IMR-90 (cell line): ENCODE measurements around the gene CFAP91. TPM values are rescaled to one million over a fixed set of nuclear protein-coding genes. Genes with fewer than 3 reads are reported as not detected.
A peak's percentile ranks its signal among the peaks of the same experiment; 100 is the strongest.

Experiments
- ATAC-seq: fragments of 200-7000 bp; cut with Tn5 transposase; 2 replicates; pipeline ENCODE4 v1.9.1; 2020; ENCODE audit warnings: low read depth, mild to moderate bottlenecking, moderate library complexity
- BruUV-seq: library from RNA; stranded (reverse); fragments of 400-500 nt; replicated peaks from 2 replicates; lab custom pipeline; 2021; lab: Mats Ljungman, UMichigan
- CTCF ChIA-PET: fragments of 300-600 bp; formaldehyde crosslinking; extraction: SDS; loops from one replicate; lab custom pipeline; 2021; ENCODE audit warnings: antibody characterized with exemption; lab: Yijun Ruan, JAX
- POLR2A ChIA-PET: fragments of 300-600 bp; sonication (Branson Sonifier 250); formaldehyde crosslinking; loops from one replicate; lab custom pipeline; 2022; ENCODE audit warnings: antibody characterized with exemption; ENCODE audit not compliant: unreplicated experiment; lab: Charles Lee
- DNase-seq: peaks from one replicate; pipeline ENCODE4 v3.0.0; 2013
- H2AFZ ChIP-seq: replicated peaks from 2 replicates; pipeline ENCODE3; 2013; ENCODE audit warnings: low read length, mild to moderate bottlenecking; ENCODE audit not compliant: poor library complexity
- H2AK5ac ChIP-seq: 2 replicates; pipeline ENCODE4 v1.6.1; 2013; ENCODE audit warnings: low read depth, low read length, inconsistent platforms
- H2AK9ac ChIP-seq: replicated peaks from 2 replicates; pipeline ENCODE3; 2013; ENCODE audit warnings: mild to moderate bottlenecking, low read depth, low read length, moderate library complexity; ENCODE audit not compliant: poor library complexity
- H2BK120ac ChIP-seq: 2 replicates; pipeline ENCODE4 v1.6.1; 2013; ENCODE audit warnings: low read depth, low read length, inconsistent platforms
- H2BK15ac ChIP-seq: 3 replicates; pipeline ENCODE4 v1.6.1; 2013; ENCODE audit warnings: low read depth, low read length, inconsistent platforms
- H2BK20ac ChIP-seq: 2 replicates; pipeline ENCODE4 v1.6.1; 2013; ENCODE audit warnings: low read depth, mild to moderate bottlenecking, inconsistent platforms, low read length, moderate library complexity
- H2BK5ac ChIP-seq: 2 replicates; pipeline ENCODE4 v1.6.1; 2013; ENCODE audit warnings: mild to moderate bottlenecking, low read depth, low read length, inconsistent platforms; ENCODE audit not compliant: poor library complexity, severe bottlenecking
- H3K14ac ChIP-seq: replicated peaks from 2 replicates; pipeline ENCODE4 v1.6.1; 2013; ENCODE audit warnings: low read depth, low read length, inconsistent platforms
- H3K18ac ChIP-seq: 2 replicates; pipeline ENCODE4 v1.6.1; 2013; ENCODE audit warnings: low read depth, low read length, control low read depth
- H3K23ac ChIP-seq: 2 replicates; pipeline ENCODE4 v1.6.1; 2013; ENCODE audit warnings: low read depth, low read length, inconsistent platforms
- H3K27ac ChIP-seq: 2 replicates; pipeline ENCODE4 v1.5.1; 2013; ENCODE audit warnings: mild to moderate bottlenecking, control low read depth, low read length; ENCODE audit not compliant: insufficient read depth
- H3K27me3 ChIP-seq: 2 replicates; pipeline ENCODE4 v1.6.1; 2013; ENCODE audit warnings: low read length; ENCODE audit not compliant: control insufficient read depth, insufficient read depth
- H3K36me3 ChIP-seq: 2 replicates; pipeline ENCODE4 v1.6.1; 2013; ENCODE audit warnings: low read length, mixed read lengths; ENCODE audit not compliant: control insufficient read depth, insufficient read depth
- H3K4ac ChIP-seq: 2 replicates; pipeline ENCODE4 v1.6.1; 2013; ENCODE audit warnings: low read depth, low read length, inconsistent platforms
- H3K4me1 ChIP-seq: 2 replicates; pipeline ENCODE4 v1.6.1; 2013; ENCODE audit warnings: low read length, mixed read lengths; ENCODE audit not compliant: control insufficient read depth, insufficient read depth
- H3K4me2 ChIP-seq: 2 replicates; pipeline ENCODE4 v1.6.1; 2013; ENCODE audit warnings: low read depth, mild to moderate bottlenecking, control low read depth, low read length, moderate library complexity
- H3K4me3 ChIP-seq: 2 replicates; pipeline ENCODE4 v1.5.1; 2013; ENCODE audit warnings: low read depth, mild to moderate bottlenecking, control low read depth, low read length, moderate library complexity; ENCODE audit not compliant: insufficient read depth
- H3K56ac ChIP-seq: 2 replicates; pipeline ENCODE4 v1.6.1; 2013; ENCODE audit warnings: low read length, inconsistent platforms; ENCODE audit not compliant: insufficient read depth; ENCODE audit errors: extremely low read depth
- H3K79me1 ChIP-seq, 2 experiments: 2 replicates each; pipeline ENCODE4 v1.6.1; 2013; ENCODE audit warnings: low read length in 2 of 2, inconsistent platforms in 1 of 2, low read depth in 1 of 2
- H3K9ac ChIP-seq: 2 replicates; pipeline ENCODE4 v1.6.1; 2013; ENCODE audit warnings: low read depth, low read length, control low read depth
- H3K9me1 ChIP-seq: 2 replicates; pipeline ENCODE4 v1.6.1; 2013; ENCODE audit warnings: low read length, inconsistent platforms; ENCODE audit not compliant: insufficient read depth
- H3K9me3 ChIP-seq: 2 replicates; pipeline ENCODE4 v1.6.1; 2013; ENCODE audit warnings: low read length; ENCODE audit not compliant: control insufficient read depth, insufficient read depth
- H4K20me1 ChIP-seq: 2 replicates; pipeline ENCODE4 v1.6.1; 2013; ENCODE audit warnings: low read length, inconsistent platforms; ENCODE audit not compliant: insufficient read depth
- H4K5ac ChIP-seq: 2 replicates; pipeline ENCODE4 v1.6.1; 2013; ENCODE audit warnings: mild to moderate bottlenecking, low read depth, low read length, control low read depth
- H4K8ac ChIP-seq, 2 experiments: 2 replicates each; pipeline ENCODE4 v1.6.1; 2013; ENCODE audit warnings: low read depth in 2 of 2, low read length in 2 of 2, control low read depth in 1 of 2, inconsistent platforms in 1 of 2
- H4K91ac ChIP-seq: 2 replicates; pipeline ENCODE4 v1.6.1; 2013; ENCODE audit warnings: low read depth, low read length, inconsistent platforms; ENCODE audit not compliant: insufficient read depth
- BHLHE40 ChIP-seq: fragments of 150-350 bp; IDR thresholded peaks from 2 replicates; pipeline ENCODE4 v1.6.1; 2016; ENCODE audit warnings: mild to moderate bottlenecking, low read depth, low read length
- CEBPB ChIP-seq: IDR thresholded peaks from 2 replicates; pipeline ENCODE4 v1.6.1; 2012; ENCODE audit warnings: low read depth, low read length, improper control_type of control experiment
- CHD1 ChIP-seq: IDR thresholded peaks from 2 replicates; pipeline ENCODE4 v1.6.1; 2012; ENCODE audit warnings: low read depth, low read length, improper control_type of control experiment
- CTCF ChIP-seq: conservative IDR thresholded peaks from 2 replicates; pipeline ENCODE4 v1.5.1; 2012; ENCODE audit warnings: mild to moderate bottlenecking, low read depth, low read length, improper control_type of control experiment
- ELK1 ChIP-seq: fragments of 150-350 bp; IDR thresholded peaks from 2 replicates; pipeline ENCODE4 v1.6.1; 2016; ENCODE audit warnings: low read depth, mild to moderate bottlenecking, low read length, moderate library complexity, borderline replicate concordance
- FOS ChIP-seq: fragments of 150-350 bp; IDR thresholded peaks from 2 replicates; pipeline ENCODE4 v1.6.1; 2016; ENCODE audit warnings: low read depth, low read length
- MAFK ChIP-seq: IDR thresholded peaks from 2 replicates; pipeline ENCODE4 v1.6.1; 2012; ENCODE audit warnings: low read depth, low read length, improper control_type of control experiment
- MAZ ChIP-seq: IDR thresholded peaks from 2 replicates; pipeline ENCODE4 v1.6.1; 2012; ENCODE audit warnings: low read depth, mild to moderate bottlenecking, low read length, improper control_type of control experiment, moderate library complexity, borderline replicate concordance
- MXI1 ChIP-seq: IDR thresholded peaks from 2 replicates; pipeline ENCODE4 v1.6.1; 2012; ENCODE audit warnings: low read depth, mild to moderate bottlenecking, low read length, moderate library complexity, borderline replicate concordance
- NFE2L2 ChIP-seq: fragments of 150-350 bp; IDR thresholded peaks from 2 replicates; pipeline ENCODE4 v1.6.1; 2016; ENCODE audit warnings: low read depth, mild to moderate bottlenecking, low read length
- POLR2A ChIP-seq: IDR thresholded peaks from 2 replicates; pipeline ENCODE4 v1.6.1; 2012; ENCODE audit warnings: mild to moderate bottlenecking, low read depth, low read length
- RAD21 ChIP-seq: IDR thresholded peaks from 2 replicates; pipeline ENCODE4 v1.6.1; 2012; ENCODE audit warnings: low read length, improper control_type of control experiment
- RCOR1 ChIP-seq: IDR thresholded peaks from 2 replicates; pipeline ENCODE4 v1.6.1; 2012; ENCODE audit warnings: mild to moderate bottlenecking, low read length, improper control_type of control experiment; ENCODE audit not compliant: insufficient replicate concordance
- RFX5 ChIP-seq: IDR thresholded peaks from 2 replicates; pipeline ENCODE4 v1.8.0; 2012; ENCODE audit warnings: low read depth, mild to moderate bottlenecking, low read length, moderate library complexity
- SMC3 ChIP-seq: fragments of 150-350 bp; IDR thresholded peaks from 2 replicates; pipeline ENCODE4 v1.6.1; 2016; ENCODE audit warnings: low read depth, mild to moderate bottlenecking, antibody characterized with exemption, low read length, moderate library complexity
- USF2 ChIP-seq: fragments of 150-350 bp; IDR thresholded peaks from 2 replicates; pipeline ENCODE4 v1.6.1; 2017; ENCODE audit warnings: mild to moderate bottlenecking, antibody characterized with exemption, low read length, low read depth
- WGBS, 2 experiments: methylation state at CpG; one replicate each; pipeline versions ENCODE4 v1.1.5 to v1.1.7; 2013; ENCODE audit warnings: missing lambda C conversion rate in 2 of 2; ENCODE audit not compliant: insufficient read length in 1 of 2; ENCODE audit errors: extremely low coverage in 2 of 2; 5-methylcytosine and 5-hydroxymethylcytosine counted together
- dilution Hi-C: fragments of 300-500 bp; cut with HindIII; formaldehyde crosslinking; loops from one replicate; pipeline ENCODE4 v1.14.3; 2018; ENCODE audit warnings: low sequenced_read_pairs; ENCODE audit not compliant: unreplicated experiment
- in situ Hi-C: fragments of 300-500 bp; cut with MboI; formaldehyde crosslinking; loops from 3 replicates; pipeline ENCODE4 v1.14.3; 2019; ENCODE audit warnings: low sequenced_read_pairs, inconsistent platforms, mixed read lengths
- intact Hi-C: fragments of 100-400 bp; cut with micrococcal nuclease; formaldehyde crosslinking; loops from 2 replicates; pipeline ENCODE4 v1.10.0; 2022
- polyA plus RNA-seq, 3 experiments: library from polyadenylated mRNA; depleted of rRNA; stranded (reverse); fragments of >200 nt; gene quantifications; 2 replicates each; pipeline ENCODE4 v1.2.3, GENCODE V29; 2012; ENCODE audit warnings: low replicate concordance in 1 of 3
- total RNA-seq: library from RNA; depleted of rRNA; stranded (reverse); fragments of >200 nt; gene quantifications from 2 replicates; pipeline ENCODE4 v1.2.3, GENCODE V29; 2012

The CFAP91 gene
- total and polyA plus RNA-seq, 2 of the 4 experiments (the other 2 are of a cell fraction), result not detected

- peak; percentile 57 for DNase-seq
- CTCF ChIA-PET, result no interaction called here
- H4K8ac ChIP-seq, result peak overlapping the region in 1 of 2 experiments; percentile 47; a peak in 1 of 4 replicates
These were observed 2.4 kb upstream of the CFAP91 start for GRCh38 chr3:119700269-119700919.

More at GRCh38 chr3:119700269-119700919, 2.4 kb upstream of the CFAP91 start:
- Histone ChIP-seq H3K4me2 (no peak overlapping the region), H3K27me3 (peaks cover 16% of the 10 kb centered on the region), H4K5ac (no peak overlapping the region), H3K4me1 (0 out of 2 replicates have a peak, but pooled peaks cover 2% of the 10 kb centered on the region), H3K23ac (no peak overlapping the region), H3K14ac (no peak overlapping the region), H3K36me3 (no peaks in the 10 kb centered on the region), H2BK5ac (no peak overlapping the region), H3K4me3 (no peak overlapping the region), H3K79me1 (no peaks in the 10 kb centered on the region), H2AFZ (no peak overlapping the region), H3K27ac (no peak overlapping the region), H3K9me3 (no peaks in the 10 kb centered on the region), H4K20me1 (no peaks in the 10 kb centered on the region), H2BK15ac (no peak overlapping the region), H2AK5ac (no peak overlapping the region), H3K4ac (no peak overlapping the region), H2BK20ac (no peak overlapping the region), H2AK9ac (no peak overlapping the region), H3K9ac (no peak overlapping the region), H4K91ac (no peak overlapping the region), H3K18ac (no peak overlapping the region), H3K9me1 (no peaks in the 10 kb centered on the region), H2BK120ac (no peak overlapping the region), H3K56ac (no peak overlapping the region)
- ATAC-seq, result no peak
- in situ Hi-C loops (no loop called here), dilution Hi-C loops (no loop called here), intact Hi-C loops (loop anchor here (10.0 kb wide), 1 partner anchor 504 kb away; no protein-coding TSS in a partner anchor)
- BruUV-seq, result no TSS peak
- TF ChIP-seq SMC3 (no peak), CEBPB (no peak), RFX5 (no peak), RCOR1 (no peak), FOS (no peak), BHLHE40 (no peak), CTCF (no peak), ELK1 (no peak), POLR2A (no peak), MXI1 (no peak), MAZ (no peak), USF2 (no peak), MAFK (no peak), CHD1 (no peak), NFE2L2 (no peak), RAD21 (no peak)
- POLR2A ChIA-PET, result no interaction called here
- 100% methylated on average over 1 of the region's 4 CpGs; no CpG with 5 or more reads in 1 of the 2 experiments for WGBS, 2 experiments
